Measurements from ENCODE around the gene PODN.

Gene PODN

DNA sequence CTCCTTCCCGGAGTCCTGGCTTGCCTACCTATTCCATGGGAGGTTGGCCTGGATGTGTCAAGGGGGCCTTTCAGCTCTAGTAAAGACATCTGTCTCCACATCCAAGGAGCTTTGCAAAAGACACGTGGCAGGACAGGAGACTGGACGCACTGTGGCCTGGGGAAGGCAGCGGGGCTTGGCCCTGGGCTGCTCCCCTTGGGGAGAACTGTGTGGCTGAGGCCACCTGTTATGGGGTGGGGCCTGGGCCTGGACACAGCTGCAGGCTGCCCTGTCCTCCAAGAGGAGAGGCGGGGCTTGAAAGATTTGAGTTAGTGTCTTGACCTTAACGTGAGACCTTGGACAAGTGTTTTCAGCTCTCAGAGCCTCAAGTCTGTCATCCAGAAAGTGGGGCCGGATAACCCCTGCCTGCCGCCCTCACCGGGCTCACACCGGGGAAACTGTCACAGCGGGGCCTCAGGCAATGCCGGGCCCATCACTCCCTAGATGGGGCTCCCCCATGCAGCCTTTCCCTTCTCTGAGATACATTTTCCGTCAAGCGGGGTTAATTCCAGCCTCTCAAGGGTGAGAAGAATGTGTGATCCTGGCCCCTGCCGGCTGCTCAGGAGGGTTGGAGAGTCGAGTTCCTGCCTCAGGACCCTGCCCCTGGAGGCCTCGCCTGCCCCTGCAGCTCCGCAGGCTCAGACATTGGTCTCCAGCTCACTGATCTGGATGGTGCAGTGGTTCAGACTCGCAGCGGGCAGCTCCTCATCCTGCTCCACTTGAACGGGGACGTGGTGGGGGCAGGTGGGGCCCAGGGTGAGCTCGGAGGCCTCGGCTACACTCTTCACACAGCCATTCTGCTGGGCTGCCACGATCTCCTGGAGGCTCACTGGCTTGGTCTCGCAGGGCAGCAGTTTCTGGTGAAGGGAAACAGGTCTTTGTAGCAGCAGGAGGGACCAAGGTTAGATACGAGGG, 25.6 kb downstream of the PODN start:
- no peak overlapping the region for H3K4me3 ChIP-seq (ENCODE audit: severe bottlenecking)
- H3K36me3 ChIP-seq (ENCODE audit: low read depth), result no peaks in the 10 kb centered on the region
- no peaks in the 10 kb centered on the region for H3K4me1 ChIP-seq (ENCODE audit: insufficient read depth, poor library complexity, severe bottlenecking)
- no peaks in the 10 kb centered on the region for H3K27me3 ChIP-seq (ENCODE audit: insufficient read depth, poor library complexity, severe bottlenecking)
- ATAC-seq (ENCODE audit: low read depth) (no peak), DNase-seq (ENCODE audit: low spot score) (no peak)
- no peak overlapping the region for H3K27ac ChIP-seq (ENCODE audit: poor library complexity, severe bottlenecking)
- no peaks in the 10 kb centered on the region for H3K9me3 ChIP-seq (ENCODE audit: severe bottlenecking)
- TF ChIP-seq, protein P1, sequence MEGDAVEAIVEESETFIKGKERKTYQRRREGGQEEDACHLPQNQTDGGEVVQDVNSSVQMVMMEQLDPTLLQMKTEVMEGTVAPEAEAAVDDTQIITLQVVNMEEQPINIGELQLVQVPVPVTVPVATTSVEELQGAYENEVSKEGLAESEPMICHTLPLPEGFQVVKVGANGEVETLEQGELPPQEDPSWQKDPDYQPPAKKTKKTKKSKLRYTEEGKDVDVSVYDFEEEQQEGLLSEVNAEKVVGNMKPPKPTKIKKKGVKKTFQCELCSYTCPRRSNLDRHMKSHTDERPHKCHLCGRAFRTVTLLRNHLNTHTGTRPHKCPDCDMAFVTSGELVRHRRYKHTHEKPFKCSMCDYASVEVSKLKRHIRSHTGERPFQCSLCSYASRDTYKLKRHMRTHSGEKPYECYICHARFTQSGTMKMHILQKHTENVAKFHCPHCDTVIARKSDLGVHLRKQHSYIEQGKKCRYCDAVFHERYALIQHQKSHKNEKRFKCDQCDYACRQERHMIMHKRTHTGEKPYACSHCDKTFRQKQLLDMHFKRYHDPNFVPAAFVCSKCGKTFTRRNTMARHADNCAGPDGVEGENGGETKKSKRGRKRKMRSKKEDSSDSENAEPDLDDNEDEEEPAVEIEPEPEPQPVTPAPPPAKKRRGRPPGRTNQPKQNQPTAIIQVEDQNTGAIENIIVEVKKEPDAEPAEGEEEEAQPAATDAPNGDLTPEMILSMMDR (IDR thresholded peaks at IDR 0.05; ENCODE audit: poor library complexity, severe bottlenecking), result no peak

- no peaks in the 10 kb centered on the region for H3K36me3 ChIP-seq (ENCODE audit: low read depth)
- no peak overlapping the region for H3K27ac ChIP-seq (ENCODE audit: poor library complexity, severe bottlenecking)
- no peak overlapping the region for H3K4me3 ChIP-seq (ENCODE audit: severe bottlenecking)
- ATAC-seq (ENCODE audit: low read depth) (no peak), DNase-seq (ENCODE audit: low spot score) (no peak)
- TF ChIP-seq, protein P1 (IDR thresholded peaks at IDR 0.05; ENCODE audit: poor library complexity, severe bottlenecking), result no peak
- H3K9me3 ChIP-seq (ENCODE audit: severe bottlenecking), result no peaks in the 10 kb centered on the region
- H3K27me3 ChIP-seq (ENCODE audit: insufficient read depth, poor library complexity, severe bottlenecking), result no peaks in the 10 kb centered on the region
- no peaks in the 10 kb centered on the region for H3K4me1 ChIP-seq (ENCODE audit: insufficient read depth, poor library complexity, severe bottlenecking)
Observed at GRCh38 chr1:53088616-53089300, 26.7 kb downstream of the PODN start.

DNA sequence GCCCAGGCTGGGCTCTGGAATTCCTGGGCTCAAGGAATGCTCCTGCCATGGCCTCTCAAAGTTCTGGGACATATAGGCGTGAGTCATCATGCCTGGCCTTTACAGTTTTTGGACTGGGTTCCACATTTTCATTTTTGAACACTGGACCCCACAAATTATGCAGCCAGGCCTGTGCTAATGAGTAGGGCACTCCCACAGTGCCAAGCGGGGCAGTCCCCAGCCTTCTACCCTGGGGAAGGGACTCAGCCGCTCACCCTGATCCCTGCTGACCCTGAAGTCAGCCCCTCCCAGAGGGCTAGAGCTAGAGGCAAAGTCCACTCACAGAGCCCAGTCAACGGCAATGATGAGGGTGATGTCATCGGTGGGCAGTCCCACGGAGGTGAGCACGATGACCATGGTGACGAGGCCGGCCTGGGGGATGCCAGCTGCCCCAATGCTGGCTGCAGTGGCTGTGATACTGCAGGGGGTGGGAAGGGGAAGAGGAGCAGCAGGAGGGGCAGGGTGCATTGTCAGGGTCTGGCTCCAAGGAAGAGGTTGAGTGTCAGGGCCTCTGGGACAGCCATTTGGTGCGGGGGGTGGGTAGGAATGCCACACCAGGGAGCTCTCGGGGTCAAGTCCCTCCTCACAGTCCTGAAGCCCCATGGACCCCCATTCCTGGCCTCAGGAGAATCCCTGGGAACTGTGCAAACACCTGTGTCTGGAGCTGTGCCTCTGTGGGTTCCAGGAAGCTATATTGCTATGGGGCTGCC, 27.6 kb downstream of the PODN start:
- TF ChIP-seq, protein P1 (IDR thresholded peaks at IDR 0.05; ENCODE audit: poor library complexity, severe bottlenecking), result no peak
- Histone ChIP-seq H3K4me1 (ENCODE audit: insufficient read depth, poor library complexity, severe bottlenecking) (no peaks in the 10 kb centered on the region), H3K27ac (ENCODE audit: poor library complexity, severe bottlenecking) (no peak overlapping the region), H3K9me3 (ENCODE audit: severe bottlenecking) (no peaks in the 10 kb centered on the region), H3K27me3 (ENCODE audit: insufficient read depth, poor library complexity, severe bottlenecking) (no peaks in the 10 kb centered on the region), H3K4me3 (ENCODE audit: severe bottlenecking) (no peak overlapping the region), H3K36me3 (ENCODE audit: low read depth) (no peaks in the 10 kb centered on the region)
- ATAC-seq (ENCODE audit: low read depth) (no peak), DNase-seq (ENCODE audit: low spot score) (no peak)

GRCh38 chr1:53090227-53091147, 28.5 kb downstream of the PODN start:
- no peaks in the 10 kb centered on the region for H3K27me3 ChIP-seq (ENCODE audit: insufficient read depth, poor library complexity, severe bottlenecking)
- no peak for ATAC-seq (ENCODE audit: low read depth)
- DNase-seq (ENCODE audit: low spot score), result no peak
- H3K27ac ChIP-seq (ENCODE audit: poor library complexity, severe bottlenecking), result no peak overlapping the region
- H3K4me3 ChIP-seq (ENCODE audit: severe bottlenecking), result no peak overlapping the region
- no peaks in the 10 kb centered on the region for H3K4me1 ChIP-seq (ENCODE audit: insufficient read depth, poor library complexity, severe bottlenecking)
- no peaks in the 10 kb centered on the region for H3K36me3 ChIP-seq (ENCODE audit: low read depth)
- H3K9me3 ChIP-seq (ENCODE audit: severe bottlenecking), result no peaks in the 10 kb centered on the region
- TF ChIP-seq, protein P1 (IDR thresholded peaks at IDR 0.05; ENCODE audit: poor library complexity, severe bottlenecking), result no peak

All from RWPE2 (cell line).